K562 (cell line): ENCODE data around the gene PDE6B. TPM values are rescaled to one million over a fixed set of nuclear protein-coding genes. Genes with fewer than 3 reads are reported as not detected.

Source experiments
- RBBP5 ChIP-seq: fragments of 200-600 bp; sonication (generic); IDR thresholded peaks from 2 replicates; pipeline ENCODE4 v1.6.1; 2012; ENCODE audit warnings: borderline replicate concordance, mild to moderate bottlenecking, low read length, control low read depth, inconsistent platforms; ENCODE audit not compliant: insufficient read depth, poor library complexity, severe bottlenecking
- polyA plus RNA-seq, 8 experiments: library from polyadenylated mRNA; depleted of rRNA in 4 of 8; stranded (reverse) in 5 of 8; unstranded in 3 of 8; fragments of >200 nt; fragmentation: Nextera tagmentation in 2 of 8; fragmentation: Illumina TruSeq in 1 of 8; extraction: Ambion mirVana in 2 of 8; extraction: Trizol in 1 of 8; gene quantifications; 2 replicates each; pipeline versions ENCODE4 v1.2.1 to v1.2.3, GENCODE V29; 2011 to 2014; ENCODE audit warnings: inconsistent platforms in 1 of 8, missing spikeins in 1 of 8
- total RNA-seq, 7 experiments: library from RNA; depleted of rRNA in 6 of 7; stranded (reverse); fragments of >200 nt in 6 of 7; fragmentation: Illumina TruSeq in 2 of 7; extraction: Trizol in 2 of 7; gene quantifications; 2 replicates each; pipeline versions ENCODE4 v1.2.1 to v1.2.3, GENCODE V29; 2011 to 2021; ENCODE audit warnings: low replicate concordance in 1 of 7
- TF ChIP-seq, protein P1 (sequence below), 2 experiments: fragments of 450-650 bp; IDR thresholded peaks; 2 replicates each; pipeline ENCODE4 v1.6.1; 2016; ENCODE audit warnings: mild to moderate bottlenecking in 2 of 2, borderline replicate concordance in 1 of 2, low read depth in 1 of 2, moderate library complexity in 1 of 2
- TF ChIP-seq, protein P2 (sequence below): sonication (generic); formaldehyde crosslinking; IDR thresholded peaks from 2 replicates; pipeline ENCODE4 v1.4.0; 2020; ENCODE audit warnings: mild to moderate bottlenecking, missing genetic modification reagents
- TF ChIP-seq, protein P3 (sequence below), 2 experiments: IDR thresholded peaks in 1 of 2; conservative IDR thresholded peaks in 1 of 2; 2 replicates each; pipeline ENCODE4 v1.6.1; 2016; ENCODE audit warnings: low read depth in 2 of 2, mild to moderate bottlenecking in 1 of 2, missing compliant biosample characterization in 1 of 2, missing genetic modification characterization in 1 of 2, moderate library complexity in 1 of 2

Gene PDE6B
- total and polyA plus RNA-seq, 9 of the 15 experiments (the other 6 are each of a cell fraction or from before 2014, with no cell fraction given), result 0.04 TPM; not detected in 8

DNA sequence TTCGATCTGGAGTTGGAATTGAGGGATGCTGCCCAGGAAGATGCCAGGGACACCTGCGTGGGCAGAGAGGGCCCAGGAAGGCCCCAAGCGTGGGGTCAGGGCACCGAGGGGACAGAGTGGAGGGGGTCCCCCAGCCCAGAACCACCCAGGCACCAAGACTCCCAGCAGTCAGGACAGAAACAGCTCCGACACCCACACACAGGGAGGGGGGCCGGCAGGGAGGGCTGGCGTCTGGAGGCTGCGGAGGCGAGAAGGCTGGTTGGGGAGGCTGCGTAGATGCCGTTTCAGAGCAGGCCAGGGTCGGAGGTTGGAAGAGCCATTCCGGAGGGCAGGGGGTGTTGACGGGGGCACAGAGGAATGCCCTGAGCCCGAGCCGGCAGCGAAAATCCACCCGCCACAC, 25.1 kb downstream of the PDE6B start (continued):
- TF ChIP-seq, protein P1, sequence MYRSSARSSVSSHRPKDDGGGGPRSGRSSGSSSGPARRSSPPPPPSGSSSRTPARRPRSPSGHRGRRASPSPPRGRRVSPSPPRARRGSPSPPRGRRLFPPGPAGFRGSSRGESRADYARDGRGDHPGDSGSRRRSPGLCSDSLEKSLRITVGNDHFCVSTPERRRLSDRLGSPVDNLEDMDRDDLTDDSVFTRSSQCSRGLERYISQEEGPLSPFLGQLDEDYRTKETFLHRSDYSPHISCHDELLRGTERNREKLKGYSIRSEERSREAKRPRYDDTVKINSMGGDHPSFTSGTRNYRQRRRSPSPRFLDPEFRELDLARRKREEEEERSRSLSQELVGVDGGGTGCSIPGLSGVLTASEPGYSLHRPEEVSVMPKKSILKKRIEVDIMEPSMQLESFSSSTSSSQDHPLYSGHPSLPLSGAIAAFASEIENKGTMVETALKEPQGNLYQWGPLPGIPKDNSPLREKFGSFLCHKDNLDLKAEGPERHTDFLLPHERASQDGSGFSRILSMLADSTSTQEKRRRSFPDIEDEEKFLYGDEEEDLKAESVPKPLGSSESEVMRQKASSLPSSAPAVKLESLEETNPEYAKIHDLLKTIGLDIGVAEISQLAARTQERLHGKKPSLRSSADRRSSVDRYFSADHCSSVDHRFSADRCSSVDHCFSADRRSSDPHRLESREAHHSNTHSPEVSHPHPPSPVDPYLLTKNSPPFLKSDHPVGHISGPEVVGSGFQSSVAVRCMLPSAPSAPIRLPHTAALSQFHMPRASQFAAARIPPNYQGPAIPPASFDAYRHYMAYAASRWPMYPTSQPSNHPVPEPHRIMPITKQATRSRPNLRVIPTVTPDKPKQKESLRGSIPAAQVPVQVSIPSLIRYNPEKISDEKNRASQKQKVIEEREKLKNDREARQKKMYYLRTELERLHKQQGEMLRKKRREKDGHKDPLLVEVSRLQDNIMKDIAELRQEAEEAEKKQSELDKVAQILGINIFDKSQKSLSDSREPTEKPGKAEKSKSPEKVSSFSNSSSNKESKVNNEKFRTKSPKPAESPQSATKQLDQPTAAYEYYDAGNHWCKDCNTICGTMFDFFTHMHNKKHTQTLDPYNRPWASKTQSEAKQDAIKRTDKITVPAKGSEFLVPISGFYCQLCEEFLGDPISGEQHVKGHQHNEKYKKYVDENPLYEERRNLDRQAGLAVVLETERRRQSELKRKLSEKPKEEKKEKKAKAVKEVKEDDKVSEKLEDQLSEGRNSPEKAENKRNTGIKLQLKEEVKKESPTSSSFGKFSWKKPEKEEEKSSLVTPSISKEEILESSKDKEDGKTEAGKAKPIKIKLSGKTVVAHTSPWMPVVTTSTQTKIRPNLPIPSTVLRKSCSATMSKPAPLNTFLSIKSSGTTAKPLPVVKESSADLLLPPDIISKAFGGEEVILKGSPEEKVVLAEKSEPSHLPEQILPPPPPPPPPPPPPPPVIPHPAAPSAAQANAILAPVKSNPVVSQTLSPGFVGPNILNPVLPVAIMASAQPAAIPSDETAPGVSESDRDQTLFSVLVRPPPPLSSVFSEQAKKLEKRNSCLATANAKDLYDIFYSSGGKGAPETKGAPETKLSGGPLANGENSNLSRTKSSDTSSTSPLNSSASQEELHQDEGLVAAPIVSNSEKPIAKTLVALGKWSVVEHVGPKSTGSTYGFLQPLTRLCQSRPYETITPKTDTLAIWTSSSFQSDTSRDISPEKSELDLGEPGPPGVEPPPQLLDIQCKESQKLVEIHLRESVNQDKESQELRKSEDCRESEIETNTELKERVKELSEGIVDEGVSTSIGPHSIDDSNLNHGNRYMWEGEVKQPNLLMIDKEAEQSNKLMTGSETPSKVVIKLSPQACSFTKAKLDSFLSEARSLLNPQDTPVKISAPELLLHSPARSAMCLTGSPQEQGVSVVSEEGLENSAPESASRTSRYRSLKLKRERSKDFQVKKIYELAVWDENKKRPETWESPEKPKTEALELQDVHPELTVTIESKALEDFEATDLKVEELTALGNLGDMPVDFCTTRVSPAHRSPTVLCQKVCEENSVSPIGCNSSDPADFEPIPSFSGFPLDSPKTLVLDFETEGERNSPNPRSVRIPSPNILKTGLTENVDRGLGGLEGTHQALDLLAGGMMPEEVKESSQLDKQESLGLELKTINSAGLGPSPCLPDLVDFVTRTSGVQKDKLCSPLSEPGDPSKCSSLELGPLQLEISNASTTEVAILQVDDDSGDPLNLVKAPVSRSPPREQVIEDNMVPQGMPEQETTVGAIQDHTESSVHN (IDR thresholded peaks at IDR 0.05; ENCODE audit: borderline replicate concordance in 1 of 2, low read depth in 1 of 2), result no peak
- TF ChIP-seq, protein P2, sequence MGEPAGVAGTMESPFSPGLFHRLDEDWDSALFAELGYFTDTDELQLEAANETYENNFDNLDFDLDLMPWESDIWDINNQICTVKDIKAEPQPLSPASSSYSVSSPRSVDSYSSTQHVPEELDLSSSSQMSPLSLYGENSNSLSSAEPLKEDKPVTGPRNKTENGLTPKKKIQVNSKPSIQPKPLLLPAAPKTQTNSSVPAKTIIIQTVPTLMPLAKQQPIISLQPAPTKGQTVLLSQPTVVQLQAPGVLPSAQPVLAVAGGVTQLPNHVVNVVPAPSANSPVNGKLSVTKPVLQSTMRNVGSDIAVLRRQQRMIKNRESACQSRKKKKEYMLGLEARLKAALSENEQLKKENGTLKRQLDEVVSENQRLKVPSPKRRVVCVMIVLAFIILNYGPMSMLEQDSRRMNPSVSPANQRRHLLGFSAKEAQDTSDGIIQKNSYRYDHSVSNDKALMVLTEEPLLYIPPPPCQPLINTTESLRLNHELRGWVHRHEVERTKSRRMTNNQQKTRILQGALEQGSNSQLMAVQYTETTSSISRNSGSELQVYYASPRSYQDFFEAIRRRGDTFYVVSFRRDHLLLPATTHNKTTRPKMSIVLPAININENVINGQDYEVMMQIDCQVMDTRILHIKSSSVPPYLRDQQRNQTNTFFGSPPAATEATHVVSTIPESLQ (CRISPR knock-in tag), result no peak
- TF ChIP-seq, protein P3, sequence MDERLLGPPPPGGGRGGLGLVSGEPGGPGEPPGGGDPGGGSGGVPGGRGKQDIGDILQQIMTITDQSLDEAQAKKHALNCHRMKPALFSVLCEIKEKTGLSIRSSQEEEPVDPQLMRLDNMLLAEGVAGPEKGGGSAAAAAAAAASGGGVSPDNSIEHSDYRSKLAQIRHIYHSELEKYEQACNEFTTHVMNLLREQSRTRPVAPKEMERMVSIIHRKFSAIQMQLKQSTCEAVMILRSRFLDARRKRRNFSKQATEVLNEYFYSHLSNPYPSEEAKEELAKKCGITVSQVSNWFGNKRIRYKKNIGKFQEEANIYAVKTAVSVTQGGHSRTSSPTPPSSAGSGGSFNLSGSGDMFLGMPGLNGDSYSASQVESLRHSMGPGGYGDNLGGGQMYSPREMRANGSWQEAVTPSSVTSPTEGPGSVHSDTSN (CRISPR knock-in tag; IDR thresholded peaks at IDR 0.05; ENCODE audit: low read depth), result no peak
- TF ChIP-seq, protein P3 (tag; conservative IDR thresholded peaks at IDR 0.05; ENCODE audit: low read depth), result no peak
- no peak for TF ChIP-seq RBBP5
